GM12892 (cell line): Measurements from ENCODE around the gene CAD.

Source experiments
- POLR2A ChIP-seq: IDR thresholded peaks from 2 replicates; pipeline ENCODE4 v1.6.1; 2011; ENCODE audit warnings: low read depth, low read length, control low read depth
- POLR2AphosphoS5 ChIP-seq: IDR thresholded peaks from 2 replicates; pipeline ENCODE4 v1.6.1; 2011; ENCODE audit warnings: low read depth, low read length, control low read depth
- TAF1 ChIP-seq: IDR thresholded peaks from 2 replicates; pipeline ENCODE4 v1.6.1; 2011; ENCODE audit warnings: low read depth, mild to moderate bottlenecking, control low read depth, low read length, borderline replicate concordance

- TF ChIP-seq POLR2AphosphoS5 (no peak), TAF1 (no peak), POLR2A (no peak)
Observed at GRCh38 chr2:27261926-27262298, 44.7 kb downstream of the CAD start.
